Measurements from ENCODE around the gene SPEG.

SPEG gene

GRCh38 chr2:219434718-219435525, at the start of gene SPEG:
Gene SPEG, plus strand, starts transcription at chr2:219434843. Its CDS starts 135 bp downstream, at chr2:219434978.
- DNase-seq (ENCODE audit: low read depth), result no peak
- H3K4me3 ChIP-seq (ENCODE audit: low read length), result no peak within 1 kb of the TSS
- TF ChIP-seq CTCF (IDR thresholded peaks at IDR 0.05; ENCODE audit: insufficient read depth, low read depth, low read length, missing control alignments), result no peak

GRCh38 chr2:219384859-219385258, 49.8 kb upstream of the SPEG start:
- TF ChIP-seq CTCF (IDR thresholded peaks at IDR 0.05; ENCODE audit: insufficient read depth, low read depth, low read length, missing control alignments), result no peak
- no peak for DNase-seq (ENCODE audit: low read depth)
- no peak overlapping the region for H3K4me3 ChIP-seq (ENCODE audit: low read length)

- no peak for TF ChIP-seq CTCF (IDR thresholded peaks at IDR 0.05; ENCODE audit: insufficient read depth, low read depth, low read length, missing control alignments)
- H3K4me3 ChIP-seq (ENCODE audit: low read length), result no peak overlapping the region
- no peak for DNase-seq (ENCODE audit: low read depth)
Observed at GRCh38 chr2:219385958-219386520, 48.6 kb upstream of the SPEG start.

GRCh38 chr2:219386532-219387280, 47.9 kb upstream of the SPEG start:
- no peak for DNase-seq (ENCODE audit: low read depth)
- H3K4me3 ChIP-seq (ENCODE audit: low read length), result peak overlapping the region; percentile 77
- TF ChIP-seq CTCF (IDR thresholded peaks at IDR 0.05; ENCODE audit: insufficient read depth, low read depth, low read length, missing control alignments), result no peak

- peak within 1 kb of the TSS; percentile 77 for H3K4me3 ChIP-seq (ENCODE audit: low read length)
- no peak for TF ChIP-seq CTCF (IDR thresholded peaks at IDR 0.05; ENCODE audit: insufficient read depth, low read depth, low read length, missing control alignments)
- peak; percentile 93 for DNase-seq (ENCODE audit: low read depth)
Observed at GRCh38 chr2:219387306-219388120, 47.1 kb upstream of the SPEG start, which contains the start of gene DNPEP. Gene DNPEP, minus strand, starts transcription at chr2:219387912. Its CDS starts 118 bp downstream, at chr2:219387794.

- peak overlapping the region; percentile 41 for H3K4me3 ChIP-seq (ENCODE audit: low read length)
- peak; percentile 8 for TF ChIP-seq CTCF (IDR thresholded peaks at IDR 0.05; ENCODE audit: insufficient read depth, low read depth, low read length, missing control alignments)
- DNase-seq (ENCODE audit: low read depth), result peak; percentile 98
Observed at GRCh38 chr2:219388121-219388906, 46.3 kb upstream of the SPEG start.
